ENCODE data around the gene ARHGAP31. TPM values are rescaled to one million over a fixed set of nuclear protein-coding genes. Genes with fewer than 3 reads are reported as not detected.

ARHGAP31 gene
- total and polyA plus RNA-seq, 4 donors, result 0.99 to 4.6 (median 2.6) TPM

- no peak for DNase-seq (ENCODE audit: low spot score)
- H3K9ac ChIP-seq (ENCODE audit: low read depth in 1 of 2, low read length in 2 of 2), result no peak overlapping the region
- no peaks in the 10 kb centered on the region for H3K4me1 ChIP-seq (ENCODE audit: control insufficient read depth in 4 of 4, insufficient read depth in 4 of 4, low read length in 3 of 4)
- WGBS, result 87% methylated on average over 2 of the region's 2 CpGs
- H3K36me3 ChIP-seq (ENCODE audit: control insufficient read depth in 4 of 4, insufficient read depth in 3 of 4, low read depth in 1 of 4, low read length in 3 of 4), result no peaks in the 10 kb centered on the region
- H3K27ac ChIP-seq (ENCODE audit: low read depth in 1 of 2, low read length in 2 of 2), result no peak overlapping the region
- no peaks in the 10 kb centered on the region for H3K27me3 ChIP-seq (ENCODE audit: control insufficient read depth in 4 of 4, insufficient read depth in 4 of 4, low read length in 3 of 4)
- H3K9me3 ChIP-seq (ENCODE audit: control insufficient read depth in 4 of 4, low read length in 3 of 4), result no peaks in the 10 kb centered on the region
- TF ChIP-seq FOXA2 (IDR thresholded peaks at IDR 0.05), result no peak
- no peak for TF ChIP-seq EGR1 (IDR thresholded peaks at IDR 0.05; ENCODE audit: low read depth in 2 of 2)
- TF ChIP-seq ATF3 (IDR thresholded peaks at IDR 0.05), result no peak
- TF ChIP-seq HNF4A (conservative IDR thresholded peaks at IDR 0.05), result no peak
- TF ChIP-seq MAX (IDR thresholded peaks at IDR 0.05), result no peak
- TF ChIP-seq YY1 (IDR thresholded peaks at IDR 0.05), result no peak
- TF ChIP-seq SP1 (IDR thresholded peaks at IDR 0.05), result no peak
- TF ChIP-seq GABPA (IDR thresholded peaks at IDR 0.05 in 1 of 2, conservative IDR thresholded peaks at IDR 0.05 in 1 of 2), result no peak
- no peak for TF ChIP-seq RXRA (IDR thresholded peaks at IDR 0.05)
- TF ChIP-seq HNF4G (IDR thresholded peaks at IDR 0.05), result no peak
- TF ChIP-seq JUND (IDR thresholded peaks at IDR 0.05), result no peak
- TF ChIP-seq ZBTB33 (IDR thresholded peaks at IDR 0.05), result no peak
- TF ChIP-seq REST (IDR thresholded peaks at IDR 0.05), result no peak
- TF ChIP-seq RAD21 (IDR thresholded peaks at IDR 0.05), result no peak
- no peak for TF ChIP-seq CTCF (IDR thresholded peaks at IDR 0.05; ENCODE audit: low read depth, low read length, missing input control)
- TF ChIP-seq TAF1 (conservative IDR thresholded peaks at IDR 0.05), result no peak
- TF ChIP-seq FOXA1 (IDR thresholded peaks at IDR 0.05), result no peak
- H3K4me3 ChIP-seq (ENCODE audit: low read depth in 1 of 3, low read length in 3 of 3), result no peak overlapping the region
Measured at GRCh38 chr3:119255214-119255613, 39.0 kb upstream of the ARHGAP31 start.

- no peak for DNase-seq (ENCODE audit: low spot score)
- Histone ChIP-seq H3K4me1 (ENCODE audit: control insufficient read depth in 4 of 4, insufficient read depth in 4 of 4, low read length in 3 of 4) (no peaks in the 10 kb centered on the region), H3K27me3 (ENCODE audit: control insufficient read depth in 4 of 4, insufficient read depth in 4 of 4, low read length in 3 of 4) (no peaks in the 10 kb centered on the region), H3K27ac (ENCODE audit: low read depth in 1 of 2, low read length in 2 of 2) (no peak overlapping the region), H3K9ac (ENCODE audit: low read depth in 1 of 2, low read length in 2 of 2) (no peak overlapping the region), H3K36me3 (ENCODE audit: control insufficient read depth in 4 of 4, insufficient read depth in 3 of 4, low read depth in 1 of 4, low read length in 3 of 4) (no peaks in the 10 kb centered on the region), H3K9me3 (ENCODE audit: control insufficient read depth in 4 of 4, low read length in 3 of 4) (no peaks in the 10 kb centered on the region), H3K4me3 (ENCODE audit: low read depth in 1 of 3, low read length in 3 of 3) (no peak overlapping the region)
- 85% methylated on average over 2 of the region's 2 CpGs for WGBS
- TF ChIP-seq REST (IDR thresholded peaks at IDR 0.05) (no peak), CTCF (IDR thresholded peaks at IDR 0.05; ENCODE audit: low read depth, low read length, missing input control) (no peak), SP1 (IDR thresholded peaks at IDR 0.05) (no peak), FOXA2 (IDR thresholded peaks at IDR 0.05) (no peak), ATF3 (IDR thresholded peaks at IDR 0.05) (no peak), RAD21 (IDR thresholded peaks at IDR 0.05) (no peak), NR2F2 (IDR thresholded peaks at IDR 0.05) (no peak), FOXA1 (IDR thresholded peaks at IDR 0.05) (no peak), HNF4G (IDR thresholded peaks at IDR 0.05) (no peak), RXRA (IDR thresholded peaks at IDR 0.05) (no peak)
Measured at GRCh38 chr3:119257111-119257510, 37.1 kb upstream of the ARHGAP31 start.
